Gastrocnemius medialis (tissue), 4 donors: Measurements from ENCODE around the gene ACTA2. TPM values are rescaled to one million over a fixed set of nuclear protein-coding genes. Genes with fewer than 3 reads are reported as not detected.

ENCODE experiments used
- ATAC-seq, 2 donors: fragments of 150-250 bp; one replicate each; pipeline ENCODE4 v1.9.1; 2016
- DNase-seq, 2 donors: peaks; one replicate each; pipeline ENCODE4 v3.0.0-alpha.2; 2019
- H3K27ac ChIP-seq, 4 donors: fragments of 200-600 bp; sonication (generic); 1 replicate in 1 of 4; 2 replicates in 3 of 4; pipeline ENCODE4 v1.5.1; 2016 to 2018; ENCODE audit warnings: mild to moderate bottlenecking in 2 of 4, moderate library complexity in 1 of 4
- H3K27me3 ChIP-seq, 3 donors: fragments of 200-600 bp; sonication (generic) in 2 of 3; 1 replicate in 1 of 3; 2 replicates in 2 of 3; pipeline versions ENCODE4 v1.5.1 to v1.6.0; 2016 to 2019; ENCODE audit warnings: mild to moderate bottlenecking in 1 of 3, moderate library complexity in 1 of 3
- H3K36me3 ChIP-seq, 2 donors: fragments of 200-600 bp; sonication (generic) in 1 of 2; one replicate each; pipeline ENCODE4 v1.5.1; 2017 to 2018
- H3K4me1 ChIP-seq, 2 donors: fragments of 200-600 bp; sonication (generic) in 1 of 2; one replicate each; pipeline ENCODE4 v1.5.1; 2016 to 2017; ENCODE audit warnings: mild to moderate bottlenecking in 2 of 2
- H3K4me3 ChIP-seq, 4 donors: fragments of 200-600 bp; sonication (generic) in 3 of 4; 1 replicate in 1 of 4; 2 replicates in 3 of 4; pipeline ENCODE4 v1.5.1; 2016 to 2019; ENCODE audit warnings: mild to moderate bottlenecking in 2 of 4
- H3K9me3 ChIP-seq, 3 donors: fragments of 200-600 bp; sonication (generic) in 2 of 3; 1 replicate in 1 of 3; 2 replicates in 2 of 3; pipeline ENCODE4 v1.5.1; 2016 to 2019
- POLR2A ChIP-seq, 2 donors: fragments of 450-650 bp; IDR thresholded peaks; one replicate each; pipeline ENCODE4 v1.6.1; 2017; ENCODE audit warnings: antibody characterized with exemption in 2 of 2, mild to moderate bottlenecking in 2 of 2, moderate library complexity in 2 of 2
- in situ Hi-C, 4 donors: fragments of 200-750 bp; cut with MboI; loops; one replicate each; pipeline versions ENCODE4 v1.15.0 to v1.8.0; 2017; ENCODE audit warnings: low sequenced_read_pairs in 4 of 4
- intact Hi-C: fragments of 100-400 bp; cut with DNase I; formaldehyde crosslinking; loops from one replicate; pipeline ENCODE4 v1.15.1; 2023; ENCODE audit warnings: low total_unique reads
- total RNA-seq, 4 donors: library from RNA; depleted of rRNA; stranded (reverse); fragments of >200 nt; gene quantifications; one replicate each; pipeline versions ENCODE4 v1.1.0 to v1.2.3, GENCODE V29; 2016
- TF ChIP-seq, protein P1 (sequence below), 5 experiments: fragments of 450-650 bp in 3 of 5; fragments of 200-600 bp in 2 of 5; sonication (generic) in 2 of 5; IDR thresholded peaks in 4 of 5; conservative IDR thresholded peaks in 1 of 5; 1 replicate in 4 of 5; 2 replicates in 1 of 5; pipeline ENCODE4 v1.5.1; 2016 to 2019; ENCODE audit warnings: antibody characterized with exemption in 5 of 5, mild to moderate bottlenecking in 3 of 5, moderate library complexity in 3 of 5

Gene ACTA2
- total RNA-seq, 4 donors from 2014 or later = 23.4 to 119 (median 74.2) TPM

DNA sequence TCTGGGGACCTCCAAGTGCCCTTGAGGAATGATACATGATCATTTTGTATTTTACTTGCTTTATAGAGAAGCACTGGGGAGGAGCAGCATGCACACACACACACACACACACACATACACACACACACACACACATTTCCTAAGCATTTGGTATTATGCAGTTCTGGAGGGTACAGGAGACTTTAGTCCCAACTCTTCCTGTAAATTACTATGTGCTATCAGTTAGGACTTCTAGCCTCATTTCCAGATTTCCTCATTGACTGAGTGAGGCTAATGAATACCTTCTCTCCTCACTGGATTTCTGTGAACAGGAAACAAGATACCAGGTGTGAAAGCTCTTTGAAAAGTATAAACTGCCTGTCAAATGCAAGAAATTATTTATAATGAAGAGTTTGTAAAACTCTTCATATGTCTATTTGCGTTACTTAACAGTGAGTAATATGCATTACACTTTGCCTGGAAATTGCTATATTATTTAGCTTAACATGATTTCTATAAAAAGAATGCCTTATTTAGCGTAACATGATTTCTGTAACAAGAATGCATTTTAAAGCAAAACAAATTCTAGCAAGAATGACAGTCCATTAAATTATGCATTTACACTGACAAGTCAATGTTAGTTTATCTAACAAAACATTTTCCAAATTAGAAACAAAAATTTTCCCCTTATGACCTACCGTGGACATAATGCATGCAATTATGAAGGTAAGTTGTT lies 34.2 kb downstream of the ACTA2 start:
- no peak for TF ChIP-seq POLR2A (IDR thresholded peaks at IDR 0.05)
- no peaks in the 10 kb centered on the region for H3K9me3 ChIP-seq
- intact Hi-C loops = no loop called here
- H3K36me3 ChIP-seq = no peaks in the 10 kb centered on the region
- no peaks in the 10 kb centered on the region for H3K27me3 ChIP-seq
- no peak for ATAC-seq
- in situ Hi-C loops = no loop called here
- DNase-seq = no peak
- H3K27ac ChIP-seq = no peak overlapping the region
- no peak overlapping the region for H3K4me3 ChIP-seq
- H3K4me1 ChIP-seq = peaks cover 0 to 5% of the 10 kb centered on the region in 2 donors

DNA sequence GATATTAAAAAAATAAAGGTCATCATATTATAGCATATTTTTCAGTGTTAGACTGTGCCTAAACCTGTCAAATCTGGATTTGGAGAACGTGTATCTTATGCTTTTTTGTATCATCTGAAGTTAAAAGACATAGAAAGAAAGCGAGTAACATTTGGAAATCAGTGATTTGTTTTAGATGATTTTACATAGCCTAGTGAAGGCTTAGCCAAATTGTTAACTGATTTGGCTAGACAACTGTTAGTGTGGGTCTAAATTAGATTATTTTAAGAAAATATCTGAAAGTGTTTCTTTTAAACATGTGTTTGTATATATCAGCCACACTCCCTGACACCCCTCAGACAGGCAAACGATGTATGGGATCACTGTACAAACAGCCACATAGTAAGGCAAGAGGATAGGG lies 35.6 kb downstream of the ACTA2 start:
- H3K4me1 ChIP-seq = peaks cover 0 to 5% of the 10 kb centered on the region in 2 donors
- H3K9me3 ChIP-seq = no peaks in the 10 kb centered on the region
- TF ChIP-seq POLR2A (IDR thresholded peaks at IDR 0.05) = no peak
- TF ChIP-seq, protein P1, sequence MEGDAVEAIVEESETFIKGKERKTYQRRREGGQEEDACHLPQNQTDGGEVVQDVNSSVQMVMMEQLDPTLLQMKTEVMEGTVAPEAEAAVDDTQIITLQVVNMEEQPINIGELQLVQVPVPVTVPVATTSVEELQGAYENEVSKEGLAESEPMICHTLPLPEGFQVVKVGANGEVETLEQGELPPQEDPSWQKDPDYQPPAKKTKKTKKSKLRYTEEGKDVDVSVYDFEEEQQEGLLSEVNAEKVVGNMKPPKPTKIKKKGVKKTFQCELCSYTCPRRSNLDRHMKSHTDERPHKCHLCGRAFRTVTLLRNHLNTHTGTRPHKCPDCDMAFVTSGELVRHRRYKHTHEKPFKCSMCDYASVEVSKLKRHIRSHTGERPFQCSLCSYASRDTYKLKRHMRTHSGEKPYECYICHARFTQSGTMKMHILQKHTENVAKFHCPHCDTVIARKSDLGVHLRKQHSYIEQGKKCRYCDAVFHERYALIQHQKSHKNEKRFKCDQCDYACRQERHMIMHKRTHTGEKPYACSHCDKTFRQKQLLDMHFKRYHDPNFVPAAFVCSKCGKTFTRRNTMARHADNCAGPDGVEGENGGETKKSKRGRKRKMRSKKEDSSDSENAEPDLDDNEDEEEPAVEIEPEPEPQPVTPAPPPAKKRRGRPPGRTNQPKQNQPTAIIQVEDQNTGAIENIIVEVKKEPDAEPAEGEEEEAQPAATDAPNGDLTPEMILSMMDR (IDR thresholded peaks at IDR 0.05 in 4 of 5, conservative IDR thresholded peaks at IDR 0.05 in 1 of 5) = no peak
- ATAC-seq (no peak), DNase-seq (no peak)
- no peaks in the 10 kb centered on the region for H3K27me3 ChIP-seq
- intact Hi-C loops = no loop called here
- in situ Hi-C loops = no loop called here
- H3K27ac ChIP-seq = no peak overlapping the region
- H3K36me3 ChIP-seq = no peaks in the 10 kb centered on the region
- H3K4me3 ChIP-seq = no peak overlapping the region

- ATAC-seq (no peak), DNase-seq (no peak)
- no peak overlapping the region for H3K4me3 ChIP-seq
- no peaks in the 10 kb centered on the region for H3K36me3 ChIP-seq
- intact Hi-C loops (no loop called here), in situ Hi-C loops (no loop called here)
- H3K27me3 ChIP-seq = no peaks in the 10 kb centered on the region
- H3K27ac ChIP-seq = no peak overlapping the region
- H3K4me1 ChIP-seq = peaks cover 0 to 5% of the 10 kb centered on the region in 2 donors
- TF ChIP-seq POLR2A (IDR thresholded peaks at IDR 0.05) = no peak
- TF ChIP-seq, protein P1 (IDR thresholded peaks at IDR 0.05 in 4 of 5, conservative IDR thresholded peaks at IDR 0.05 in 1 of 5) = no peak
- no peaks in the 10 kb centered on the region for H3K9me3 ChIP-seq
Measured at GRCh38 chr10:88916231-88916630, 36.3 kb downstream of the ACTA2 start.

DNA sequence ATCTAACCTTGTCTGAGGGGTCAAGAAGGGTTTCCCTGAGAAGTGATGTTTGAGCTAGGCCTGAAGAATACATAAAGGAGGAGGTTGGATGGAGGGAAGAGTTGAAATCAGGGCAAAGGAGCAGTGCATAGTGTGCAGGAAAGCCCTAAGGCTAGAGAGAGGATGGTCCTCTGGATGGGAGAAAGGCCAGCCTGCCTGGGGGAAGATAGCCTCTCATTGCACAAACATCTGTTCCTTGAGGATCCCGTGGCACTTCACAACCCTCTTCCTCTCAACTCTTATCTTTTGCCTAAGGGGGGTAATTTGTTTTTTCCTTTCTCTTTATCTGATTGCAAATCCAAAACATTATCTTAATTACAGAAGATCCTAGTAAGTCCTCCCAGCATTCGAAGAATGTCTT lies 36.8 kb downstream of the ACTA2 start:
- Histone ChIP-seq H3K4me3 (no peak overlapping the region), H3K36me3 (no peaks in the 10 kb centered on the region), H3K9me3 (no peaks in the 10 kb centered on the region), H3K4me1 (peaks cover 0 to under 1% of the 10 kb centered on the region in 2 donors), H3K27ac (no peak overlapping the region), H3K27me3 (no peaks in the 10 kb centered on the region)
- DNase-seq (no peak), ATAC-seq (no peak)
- in situ Hi-C loops = no loop called here
- TF ChIP-seq, protein P1 (IDR thresholded peaks at IDR 0.05 in 4 of 5, conservative IDR thresholded peaks at IDR 0.05 in 1 of 5) = no peak
- TF ChIP-seq POLR2A (IDR thresholded peaks at IDR 0.05) = no peak
- intact Hi-C loops = no loop called here

GRCh38 chr10:88913788-88914187 lies 38.8 kb downstream of the ACTA2 start:
- DNase-seq (no peak), ATAC-seq (no peak)
- TF ChIP-seq POLR2A (IDR thresholded peaks at IDR 0.05) = no peak
- TF ChIP-seq, protein P1 (IDR thresholded peaks at IDR 0.05 in 4 of 5, conservative IDR thresholded peaks at IDR 0.05 in 1 of 5) = no peak
- no peaks in the 10 kb centered on the region for H3K4me1 ChIP-seq
- H3K36me3 ChIP-seq = no peaks in the 10 kb centered on the region
- intact Hi-C loops = loop anchor here (2.0 kb wide), 1 partner anchor 17 kb away; no protein-coding TSS in a partner anchor
- no peaks in the 10 kb centered on the region for H3K9me3 ChIP-seq
- peak overlapping the region; percentile 26 to 47 (median 40) for H3K27ac ChIP-seq
- no peaks in the 10 kb centered on the region for H3K27me3 ChIP-seq
- in situ Hi-C loops = no loop called here
- no peak overlapping the region for H3K4me3 ChIP-seq
